CD4-positive, alpha-beta memory T cell (primary cell): ENCODE results near the gene QRICH1. TPM values are rescaled to one million over a fixed set of nuclear protein-coding genes. Genes with fewer than 3 reads are reported as not detected.
A peak's percentile ranks its signal among the peaks of the same experiment; 100 is the strongest.

Source experiments
- CTCF ChIA-PET: fragments of 350-600 bp; sonication (Branson Sonifier 250); formaldehyde crosslinking; loops from one replicate; lab custom pipeline; 2021; ENCODE audit warnings: inconsistent platforms; ENCODE audit not compliant: partially characterized antibody; lab: Charles Lee
- POLR2A ChIA-PET: fragments of 350-600 bp; sonication (Branson Sonifier 250); formaldehyde crosslinking; loops from one replicate; lab custom pipeline; 2021; ENCODE audit not compliant: partially characterized antibody; lab: Charles Lee
- DNase-seq, 5 donors: peaks; one replicate each; pipeline versions ENCODE4 v3.0.0 to v3.0.0-alpha.2; 2020 to 2022; ENCODE audit warnings: mixed read lengths in 1 of 5
- H3K27ac ChIP-seq: one replicate; pipeline ENCODE4 v1.7.0; 2013; ENCODE audit warnings: low read depth, low read length
- H3K27me3 ChIP-seq: 2 replicates; pipeline ENCODE4 v1.7.0; 2013; ENCODE audit warnings: mild to moderate bottlenecking, low read length, moderate library complexity; ENCODE audit not compliant: insufficient read depth
- H3K36me3 ChIP-seq: 2 replicates; pipeline ENCODE4 v1.7.0; 2013; ENCODE audit warnings: mild to moderate bottlenecking, low read length, moderate library complexity; ENCODE audit not compliant: insufficient read depth
- H3K4me1 ChIP-seq: 2 replicates; pipeline ENCODE4 v1.7.0; 2013; ENCODE audit warnings: mild to moderate bottlenecking, low read length, moderate library complexity; ENCODE audit not compliant: insufficient read depth
- H3K4me3 ChIP-seq, 2 donors: one replicate each; pipeline ENCODE4 v1.7.0; 2013; ENCODE audit warnings: low read length in 2 of 2, mild to moderate bottlenecking in 1 of 2
- H3K9me3 ChIP-seq, 2 donors: one replicate each; pipeline ENCODE4 v1.7.0; 2013; ENCODE audit warnings: low read length in 2 of 2, control low read depth in 1 of 2; ENCODE audit not compliant: control insufficient read depth in 1 of 2
- H3K27ac Mint-ChIP-seq, 7 donors: one replicate each; pipeline ENCODE4 v1.8.0; 2020 to 2021; ENCODE audit warnings: mixed read lengths in 7 of 7, mild to moderate bottlenecking in 6 of 7, inconsistent platforms in 3 of 7, moderate library complexity in 3 of 7
- H3K27me3 Mint-ChIP-seq, 2 donors: one replicate each; pipeline ENCODE4 v1.8.0; 2020 to 2021; ENCODE audit warnings: mixed read lengths in 2 of 2
- H3K36me3 Mint-ChIP-seq, 2 donors: one replicate each; pipeline ENCODE4 v1.8.0; 2020 to 2021; ENCODE audit warnings: mixed read lengths in 2 of 2, inconsistent platforms in 1 of 2, mild to moderate bottlenecking in 1 of 2
- H3K4me1 Mint-ChIP-seq, 4 donors: one replicate each; pipeline ENCODE4 v1.8.0; 2020 to 2021; ENCODE audit warnings: mixed read lengths in 4 of 4, mild to moderate bottlenecking in 1 of 4
- H3K4me3 Mint-ChIP-seq, 8 donors: one replicate each; pipeline ENCODE4 v1.8.0; 2020 to 2021; ENCODE audit warnings: mixed read lengths in 8 of 8, mild to moderate bottlenecking in 7 of 8, moderate library complexity in 6 of 8, inconsistent platforms in 3 of 8
- H3K9me3 Mint-ChIP-seq, 8 donors: one replicate each; pipeline ENCODE4 v1.8.0; 2020 to 2021; ENCODE audit warnings: mixed read lengths in 8 of 8, mild to moderate bottlenecking in 5 of 8, inconsistent platforms in 3 of 8, moderate library complexity in 1 of 8
- intact Hi-C: fragments of 100-400 bp; cut with micrococcal nuclease; formaldehyde crosslinking; loops from one replicate; pipeline ENCODE4 v1.15.1; 2023
- polyA plus RNA-seq, 2 donors: library from polyadenylated mRNA; unstranded; fragments of 300-500 nt; fragmentation: Illumina TruSeq; gene quantifications; one replicate each; pipeline ENCODE4 v1.2.3, GENCODE V29; 2021
- total RNA-seq, 2 experiments: library from RNA; stranded (reverse); gene quantifications; one replicate each; pipeline ENCODE4 v1.2.3, GENCODE V29; 2021

Gene QRICH1, protein sequence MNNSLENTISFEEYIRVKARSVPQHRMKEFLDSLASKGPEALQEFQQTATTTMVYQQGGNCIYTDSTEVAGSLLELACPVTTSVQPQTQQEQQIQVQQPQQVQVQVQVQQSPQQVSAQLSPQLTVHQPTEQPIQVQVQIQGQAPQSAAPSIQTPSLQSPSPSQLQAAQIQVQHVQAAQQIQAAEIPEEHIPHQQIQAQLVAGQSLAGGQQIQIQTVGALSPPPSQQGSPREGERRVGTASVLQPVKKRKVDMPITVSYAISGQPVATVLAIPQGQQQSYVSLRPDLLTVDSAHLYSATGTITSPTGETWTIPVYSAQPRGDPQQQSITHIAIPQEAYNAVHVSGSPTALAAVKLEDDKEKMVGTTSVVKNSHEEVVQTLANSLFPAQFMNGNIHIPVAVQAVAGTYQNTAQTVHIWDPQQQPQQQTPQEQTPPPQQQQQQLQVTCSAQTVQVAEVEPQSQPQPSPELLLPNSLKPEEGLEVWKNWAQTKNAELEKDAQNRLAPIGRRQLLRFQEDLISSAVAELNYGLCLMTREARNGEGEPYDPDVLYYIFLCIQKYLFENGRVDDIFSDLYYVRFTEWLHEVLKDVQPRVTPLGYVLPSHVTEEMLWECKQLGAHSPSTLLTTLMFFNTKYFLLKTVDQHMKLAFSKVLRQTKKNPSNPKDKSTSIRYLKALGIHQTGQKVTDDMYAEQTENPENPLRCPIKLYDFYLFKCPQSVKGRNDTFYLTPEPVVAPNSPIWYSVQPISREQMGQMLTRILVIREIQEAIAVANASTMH
- total RNA-seq: 100 to 1,000 TPM; 172 to 177 TPM
- polyA plus RNA-seq: 10 to 100 TPM; 18.6 to 32.0 TPM

DNA sequence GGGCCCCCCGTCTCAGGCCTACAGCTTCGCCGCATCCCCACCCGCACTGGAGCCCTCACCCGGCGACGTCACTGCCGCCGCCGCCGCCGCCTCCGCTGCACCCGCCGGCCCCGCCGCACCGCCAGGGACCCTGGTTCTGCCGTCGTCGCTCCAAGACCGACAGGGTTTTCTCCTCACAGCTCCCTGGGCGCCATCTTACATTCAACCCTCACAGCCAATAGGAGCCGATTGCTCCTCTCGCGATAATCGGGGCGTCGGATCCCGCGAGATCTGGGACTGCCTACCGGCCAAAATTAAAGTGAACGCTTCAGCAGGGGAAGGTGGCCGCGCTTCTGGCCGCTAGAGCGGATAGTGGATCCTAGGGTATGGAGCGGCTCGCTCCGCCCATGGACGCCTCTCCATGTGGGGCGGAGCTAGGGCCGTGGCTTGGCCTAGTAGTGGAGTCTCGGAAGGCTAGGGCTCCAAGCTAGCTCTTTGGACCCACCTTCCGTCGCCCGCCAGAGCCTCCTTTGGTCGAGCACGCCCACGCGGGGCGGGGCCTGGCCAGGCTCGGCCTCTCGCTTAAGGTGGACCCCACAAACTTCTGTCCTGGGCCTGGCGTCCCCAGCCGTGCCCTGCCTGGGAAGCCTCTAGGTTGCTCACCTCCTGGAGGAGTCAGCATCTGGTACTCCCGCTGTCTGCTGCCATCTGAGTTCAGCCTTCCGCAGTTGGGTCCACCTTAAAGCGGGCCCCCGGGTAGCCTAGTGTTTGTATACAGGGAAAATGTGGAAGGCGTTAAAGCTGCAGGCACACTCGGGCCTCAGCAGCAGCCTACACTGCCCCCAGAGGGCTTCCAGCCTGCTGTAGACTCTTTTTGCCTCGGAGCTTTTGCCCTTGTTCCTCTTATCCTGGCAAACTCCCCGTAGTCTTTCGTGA, at the start of gene QRICH1:
QRICH1 (minus strand) TSS at position 219 of the 915 bp plus-strand sequence. CDS start 17,054 bp downstream, outside the sequence.
- H3K27me3 Mint-ChIP-seq: no peaks in the 10 kb centered on the region
- Histone ChIP-seq H3K36me3 (peaks cover 19% of the 10 kb centered on the region), H3K27me3 (no peaks in the 10 kb centered on the region), H3K4me3 (peak within 1 kb of the TSS; percentile 84 to 90), H3K4me1 (peaks cover 46% of the 10 kb centered on the region), H3K27ac (peak within 1 kb of the TSS; percentile 87), H3K9me3 (no peaks in the 10 kb centered on the region)
- peak within 1 kb of the TSS; percentile 94 to 99 (median 97) for H3K27ac Mint-ChIP-seq
- peaks cover 0 to 2% (median 0%) of the 10 kb centered on the region in 8 donors for H3K9me3 Mint-ChIP-seq
- peaks cover 21 to 49% (median 35%) of the 10 kb centered on the region in 4 donors for H3K4me1 Mint-ChIP-seq
- H3K4me3 Mint-ChIP-seq: peak within 1 kb of the TSS; percentile 92 to 96 (median 96)
- ChIA-PET POLR2A (interaction anchor here (0.6 to 5.4 kb wide), 47 partner anchors 8 to 1930 kb away, joined by 3 to 122 read pairs (median 5); partner anchors contain the start of genes CCDC71, CELSR3, DAG1 and DALRD3), CTCF (interaction anchor here (0.6 to 4.3 kb wide), 13 partner anchors 10 to 368 kb away, joined by 3 to 38 read pairs (median 8); partner anchors contain the start of genes IMPDH2, KLHDC8B, NDUFAF3 and P4HTM)
- intact Hi-C loops: loop anchor here (1.0 to 2.0 kb wide), 11 partner anchors 10 to 377 kb away; partner anchors contain the start of genes CCDC71, DAG1, IMPDH2 and IP6K2
- peak; percentile 97 to 99 (median 98) for DNase-seq
- peaks cover 10 to 49% of the 10 kb centered on the region in 2 donors for H3K36me3 Mint-ChIP-seq

DNA sequence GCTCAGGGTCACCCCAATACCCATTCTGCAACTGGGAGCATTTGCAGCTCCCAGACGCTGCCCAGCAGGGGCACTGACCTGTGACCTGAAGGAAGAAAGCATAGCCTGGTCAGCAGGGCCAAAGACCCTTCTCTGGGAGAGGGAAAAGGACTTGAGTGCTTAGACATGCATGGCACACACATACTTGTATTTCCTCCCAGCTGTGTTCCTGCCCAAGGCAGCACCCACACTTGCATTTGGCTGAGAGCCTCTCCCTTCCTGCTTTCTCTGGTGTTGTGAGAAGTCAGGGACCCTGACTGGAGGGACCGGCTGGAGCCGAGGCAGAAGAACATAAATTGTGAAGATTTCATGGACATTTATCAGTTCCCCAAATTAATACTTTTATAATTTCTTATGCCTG, 46.2 kb upstream of the QRICH1 start:
- no peak overlapping the region for H3K27ac Mint-ChIP-seq
- H3K36me3 Mint-ChIP-seq: peaks cover 0 to 3% of the 10 kb centered on the region in 2 donors
- no peaks in the 10 kb centered on the region for H3K4me1 Mint-ChIP-seq
- no peak overlapping the region for H3K4me3 Mint-ChIP-seq
- H3K9me3 Mint-ChIP-seq: peaks cover 0 to 16% (median 1%) of the 10 kb centered on the region in 8 donors
- H3K27me3 Mint-ChIP-seq: peaks cover 8 to 13% of the 10 kb centered on the region in 2 donors
- Histone ChIP-seq H3K27ac (no peak overlapping the region), H3K4me3 (no peak overlapping the region), H3K36me3 (no peaks in the 10 kb centered on the region), H3K27me3 (no peaks in the 10 kb centered on the region), H3K4me1 (no peaks in the 10 kb centered on the region), H3K9me3 (no peaks in the 10 kb centered on the region)
- ChIA-PET POLR2A (no interaction called here), CTCF (no interaction called here)
- DNase-seq: no peak
- intact Hi-C loops: no loop called here

DNA sequence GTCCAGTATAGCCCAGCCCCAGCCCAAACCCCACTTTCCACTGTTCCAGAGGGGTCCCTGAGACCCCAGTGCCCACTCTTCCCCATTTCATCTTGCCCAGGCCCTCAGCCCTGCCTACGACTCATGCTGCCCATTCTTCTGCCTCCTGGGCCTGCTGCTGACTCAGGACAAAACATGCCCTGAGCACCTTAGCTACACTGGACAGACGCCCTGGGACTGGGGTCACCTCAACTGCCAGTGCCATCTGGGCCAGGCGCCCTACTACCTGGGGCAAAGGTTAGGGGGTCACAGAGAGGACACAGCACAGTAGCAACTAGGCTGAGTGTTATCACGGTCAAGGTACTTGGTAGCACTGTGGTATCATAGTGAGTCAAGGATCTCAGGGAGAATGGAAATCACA, 41.6 kb upstream of the QRICH1 start:
- H3K27me3 ChIP-seq: no peaks in the 10 kb centered on the region
- CTCF ChIA-PET: no interaction called here
- Mint-ChIP-seq H3K9me3 (no peaks in the 10 kb centered on the region), H3K27ac (no peak overlapping the region), H3K36me3 (no peaks in the 10 kb centered on the region), H3K4me1 (no peaks in the 10 kb centered on the region), H3K4me3 (no peak overlapping the region), H3K27me3 (peaks cover 7 to 18% of the 10 kb centered on the region in 2 donors)
- POLR2A ChIA-PET: no interaction called here
- H3K4me3 ChIP-seq: no peak overlapping the region
- no peaks in the 10 kb centered on the region for H3K36me3 ChIP-seq
- DNase-seq: no peak
- intact Hi-C loops: no loop called here
- H3K27ac ChIP-seq: no peak overlapping the region
- no peaks in the 10 kb centered on the region for H3K4me1 ChIP-seq
- H3K9me3 ChIP-seq: no peaks in the 10 kb centered on the region

DNA sequence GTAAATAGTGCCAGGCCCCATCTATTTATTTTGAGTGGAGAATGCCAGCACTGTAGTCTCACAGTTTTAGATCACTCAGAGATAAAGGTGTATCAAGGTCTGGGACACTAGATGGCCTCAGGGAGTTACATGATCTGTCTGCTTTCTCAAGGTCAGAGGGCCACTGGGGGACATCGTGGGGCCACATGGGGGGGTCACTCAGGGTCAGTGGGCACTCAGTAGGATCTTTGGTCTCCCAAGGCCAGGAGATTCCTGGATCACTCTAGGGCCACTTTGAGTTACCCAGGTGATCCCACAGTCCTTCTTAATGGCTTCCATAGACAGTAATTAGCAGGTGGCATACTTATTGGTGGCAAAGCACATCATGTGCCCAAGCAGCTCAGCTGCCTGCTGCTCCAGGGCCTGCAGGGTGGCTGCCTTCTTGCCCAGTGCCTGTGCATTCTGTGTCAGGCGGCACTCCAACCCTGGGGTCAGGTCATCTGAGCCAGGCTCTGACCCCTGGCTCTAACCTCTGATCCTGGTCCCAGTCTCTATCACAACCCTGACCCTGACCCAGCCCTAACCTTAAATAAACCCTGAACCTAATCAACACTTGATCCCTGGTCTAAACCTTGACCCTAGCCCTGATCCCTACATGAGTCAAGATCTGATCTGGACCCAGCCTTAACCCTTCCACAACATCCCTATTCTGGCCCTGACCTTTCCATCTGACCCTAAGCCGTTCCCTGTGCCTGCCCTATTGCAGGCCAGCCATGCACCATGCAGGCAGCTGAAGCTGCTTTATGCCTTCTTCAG, 40.8 kb upstream of the QRICH1 start:
- no peak overlapping the region for H3K4me3 ChIP-seq
- intact Hi-C loops: no loop called here
- no peak overlapping the region for H3K27ac ChIP-seq
- Mint-ChIP-seq H3K27ac (no peak overlapping the region), H3K4me1 (no peaks in the 10 kb centered on the region), H3K36me3 (no peaks in the 10 kb centered on the region), H3K4me3 (no peak overlapping the region), H3K27me3 (peaks cover 7 to 18% of the 10 kb centered on the region in 2 donors), H3K9me3 (no peaks in the 10 kb centered on the region)
- H3K27me3 ChIP-seq: no peaks in the 10 kb centered on the region
- no peaks in the 10 kb centered on the region for H3K9me3 ChIP-seq
- ChIA-PET CTCF (no interaction called here), POLR2A (no interaction called here)
- no peaks in the 10 kb centered on the region for H3K4me1 ChIP-seq
- no peaks in the 10 kb centered on the region for H3K36me3 ChIP-seq
- DNase-seq: no peak

DNA sequence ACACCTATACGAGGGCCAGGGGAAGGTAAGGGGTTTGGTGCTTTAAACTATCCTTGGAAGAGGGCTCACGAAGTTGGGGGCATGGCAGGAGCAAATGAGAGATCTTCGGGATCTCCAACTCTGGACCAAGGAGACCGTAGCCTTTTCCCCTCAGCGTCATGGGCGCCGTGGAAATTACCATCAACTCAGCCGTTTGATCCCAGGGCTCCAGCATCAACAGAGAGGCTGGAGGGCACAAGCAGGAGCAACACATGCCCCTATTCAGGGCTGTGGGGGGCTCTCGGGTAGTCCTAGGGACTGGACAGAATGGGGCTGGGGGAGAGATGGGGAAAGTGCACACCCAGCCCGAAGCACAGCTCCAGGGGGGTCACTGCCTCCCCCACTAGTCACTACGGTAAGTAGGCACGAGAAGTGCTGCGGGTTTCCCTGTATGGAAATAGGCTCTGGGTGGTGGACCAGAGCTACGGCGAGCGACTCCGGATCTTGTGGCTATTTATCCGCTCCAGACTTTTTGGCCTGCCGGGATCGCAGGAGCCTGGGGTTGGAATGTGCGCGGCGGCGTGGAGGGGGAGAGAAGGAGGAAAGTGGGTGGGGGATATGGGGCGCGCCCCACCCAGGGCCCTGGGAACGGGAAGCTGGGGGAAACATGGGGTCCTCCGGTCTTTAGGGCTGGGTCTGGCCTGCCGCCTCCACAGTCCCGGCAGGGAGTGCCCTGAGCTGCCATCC, 39.5 kb upstream of the QRICH1 start:
- no peak overlapping the region for H3K27ac ChIP-seq

More for the DNA sequence above, 39.5 kb upstream of the QRICH1 start:
- H3K27me3 Mint-ChIP-seq: peaks cover 5 to 18% of the 10 kb centered on the region in 2 donors
- H3K9me3 Mint-ChIP-seq: no peaks in the 10 kb centered on the region
- H3K4me3 Mint-ChIP-seq: no peak overlapping the region
- intact Hi-C loops: no loop called here
- Histone ChIP-seq H3K4me1 (no peaks in the 10 kb centered on the region), H3K27me3 (no peaks in the 10 kb centered on the region), H3K9me3 (no peaks in the 10 kb centered on the region), H3K36me3 (no peaks in the 10 kb centered on the region), H3K4me3 (no peak overlapping the region)
- CTCF ChIA-PET: no interaction called here
- no peak overlapping the region for H3K27ac Mint-ChIP-seq
- H3K4me1 Mint-ChIP-seq: no peaks in the 10 kb centered on the region
- POLR2A ChIA-PET: interaction anchor here (1.8 kb wide), 1 partner anchor 12 kb away, joined by 6 read pairs; the partner anchor contains the start of gene USP19
- DNase-seq: no peak
- H3K36me3 Mint-ChIP-seq: no peaks in the 10 kb centered on the region
